Stimulated activated CD4-positive, alpha-beta T cell treated with anti-CD3 and anti-CD28 coated beads, Interleukin-15, amount 100 ng/mL, for 48 hours (primary cell): ENCODE data around the gene POLR3E.
"Not testable (repeated sequence)": the region's sequence is repeated elsewhere in the genome, so short reads cannot be mapped to it uniquely, and the experiment has no call there.

ENCODE experiments used
- DNase-seq, 2 donors: peaks; one replicate each; pipeline ENCODE4 v3.0.0-alpha.2; 2020; ENCODE audit warnings: low read depth in 2 of 2

The POLR3E gene

DNA sequence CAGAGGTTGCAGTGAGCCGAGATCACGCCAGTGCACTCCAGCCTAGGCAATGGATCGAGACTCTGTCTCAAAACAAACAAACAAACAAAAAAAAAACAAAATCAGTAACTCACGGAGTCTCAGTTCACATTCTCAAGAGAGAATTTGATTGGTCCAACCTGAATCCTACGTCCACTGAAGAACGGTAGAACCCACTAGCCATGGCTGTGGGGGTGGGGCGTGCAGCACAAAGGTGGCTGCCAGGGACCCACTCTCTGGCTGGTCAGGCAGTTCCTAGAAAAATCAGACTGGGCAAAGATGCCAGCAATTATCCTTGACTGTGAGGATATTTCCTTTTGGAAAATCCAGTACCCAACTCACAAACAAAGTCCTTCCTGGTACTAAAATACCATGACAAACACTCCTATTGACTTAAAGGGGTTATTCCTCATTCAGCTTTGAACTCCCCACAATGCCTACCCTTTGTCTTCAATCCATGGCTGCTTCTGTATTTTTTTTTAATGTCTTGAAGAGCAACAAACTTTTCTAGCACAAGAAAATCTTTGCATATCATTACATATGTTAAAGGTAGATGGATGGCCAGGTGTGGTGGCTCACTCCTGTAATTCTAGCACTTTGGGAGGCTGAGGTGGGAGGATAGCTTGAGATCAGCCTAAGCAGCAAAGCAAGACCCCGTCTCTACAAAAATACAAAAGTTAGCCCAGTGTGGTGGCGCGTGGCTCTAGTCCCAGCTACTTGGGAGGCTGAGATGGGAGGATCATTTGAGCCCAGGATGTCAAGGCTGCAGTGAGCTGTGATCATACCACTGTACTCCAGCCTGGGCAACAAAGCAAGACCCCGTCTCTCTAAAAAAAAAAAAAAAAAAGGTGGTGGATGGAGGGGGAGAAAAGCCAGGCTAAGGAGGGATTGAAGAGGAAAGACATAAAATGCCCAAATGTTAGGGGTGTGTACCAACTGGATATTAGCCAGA lies 3.8 kb upstream of the POLR3E start:
- no peak for DNase-seq

DNA sequence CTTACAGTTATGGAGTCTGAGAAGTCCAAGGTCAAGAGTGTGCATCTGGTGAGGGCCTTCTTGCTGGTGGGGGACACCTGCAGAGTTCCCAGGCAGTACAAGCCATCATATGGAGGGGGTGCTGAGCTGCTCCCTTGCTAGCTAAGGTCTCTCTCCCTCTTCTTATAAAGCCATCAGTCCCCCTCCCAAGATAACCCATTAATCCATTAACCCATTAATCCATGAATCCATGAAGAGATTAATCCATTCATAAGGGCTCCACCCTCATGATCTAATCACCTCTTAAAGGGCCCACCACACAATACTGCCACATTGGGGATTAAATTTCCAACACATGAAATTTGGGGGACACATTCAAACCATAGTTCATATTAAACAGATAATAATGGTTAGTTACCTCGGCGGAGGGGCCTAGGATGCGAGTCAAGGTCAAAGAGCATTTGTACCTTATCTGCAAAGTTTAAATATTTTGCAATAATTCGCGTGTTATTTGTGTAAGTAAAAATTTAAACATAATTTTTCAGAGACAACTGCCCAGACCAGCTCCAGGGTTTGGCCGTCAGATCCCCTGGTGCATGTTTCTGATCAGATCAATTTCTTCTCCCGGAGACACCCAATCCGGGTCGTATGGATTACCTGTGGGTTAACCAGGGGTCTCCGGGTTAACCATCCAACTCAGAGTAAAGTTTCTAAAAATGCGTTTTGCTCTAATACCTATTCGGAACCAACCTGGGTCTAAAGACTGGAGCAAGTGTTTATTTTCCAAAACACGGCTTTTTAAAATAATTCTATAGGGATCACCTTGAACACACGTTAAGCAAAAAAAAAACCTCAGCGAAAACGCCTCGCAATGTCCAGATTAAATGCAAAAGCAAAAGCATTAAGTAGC lies 740 bp upstream of the POLR3E start:
- DNase-seq, result no peak

DNA sequence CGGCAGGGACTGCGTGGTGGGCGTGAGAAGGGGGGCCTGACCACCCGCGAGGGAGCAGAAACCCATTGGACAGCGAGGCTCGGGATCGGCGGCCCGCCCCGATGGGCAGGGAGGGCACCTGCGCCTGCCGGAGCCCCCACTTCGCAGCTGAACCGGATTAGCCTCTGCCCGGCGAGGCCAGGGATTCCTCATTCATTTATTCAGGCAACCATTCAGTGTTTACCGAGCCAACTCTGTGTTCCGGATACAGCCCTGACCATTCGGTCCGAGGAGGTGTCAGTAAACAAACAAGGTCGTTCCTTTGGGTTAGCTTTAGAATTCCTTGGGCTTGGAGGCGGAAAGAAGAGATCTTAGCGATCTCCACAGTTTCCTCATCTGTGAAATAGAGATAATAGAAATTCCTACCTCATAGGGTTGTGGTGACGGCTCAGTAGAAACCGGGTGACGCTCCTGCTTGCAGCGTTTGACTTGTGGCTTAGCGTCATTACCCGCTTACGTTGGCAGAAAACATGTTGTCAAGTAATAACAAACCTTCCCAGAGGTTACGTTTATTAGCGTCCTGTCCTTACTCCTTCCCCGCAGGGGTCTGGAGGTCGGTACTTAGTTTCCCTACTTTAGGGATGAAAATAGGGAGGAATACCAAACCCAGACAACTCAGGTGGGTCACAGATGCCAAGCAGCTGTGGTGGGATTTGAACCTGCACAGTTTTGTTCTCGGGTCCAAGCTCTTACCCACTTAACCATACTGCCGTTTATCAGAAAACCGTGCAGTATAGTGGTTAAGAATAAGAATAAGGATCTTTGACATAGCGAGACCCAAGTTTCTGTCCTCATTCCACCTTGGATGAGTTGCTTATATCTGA lies 893 bp downstream of the POLR3E start:
- DNase-seq, result peak; percentile 72

DNA sequence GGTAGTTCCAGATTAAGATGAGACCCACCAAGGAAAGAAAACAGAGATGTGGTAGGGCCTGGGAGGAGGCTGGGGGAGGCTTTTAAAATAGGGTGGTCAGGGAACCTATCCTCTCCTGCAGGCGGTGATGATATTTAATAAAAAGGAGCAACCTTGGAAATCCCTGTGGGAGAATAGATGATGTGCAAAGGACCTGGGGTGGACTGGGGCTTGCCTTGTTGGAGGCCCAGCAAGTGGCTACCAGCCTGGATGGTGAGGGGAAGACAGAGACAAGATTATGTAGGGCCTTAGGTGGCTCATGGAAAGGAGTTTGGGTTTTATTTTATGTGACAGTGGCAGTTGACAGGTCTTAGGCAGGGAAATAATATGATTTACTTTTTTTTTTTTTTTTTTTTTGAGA lies 1.8 kb downstream of the POLR3E start:
- DNase-seq, result no peak

DNA sequence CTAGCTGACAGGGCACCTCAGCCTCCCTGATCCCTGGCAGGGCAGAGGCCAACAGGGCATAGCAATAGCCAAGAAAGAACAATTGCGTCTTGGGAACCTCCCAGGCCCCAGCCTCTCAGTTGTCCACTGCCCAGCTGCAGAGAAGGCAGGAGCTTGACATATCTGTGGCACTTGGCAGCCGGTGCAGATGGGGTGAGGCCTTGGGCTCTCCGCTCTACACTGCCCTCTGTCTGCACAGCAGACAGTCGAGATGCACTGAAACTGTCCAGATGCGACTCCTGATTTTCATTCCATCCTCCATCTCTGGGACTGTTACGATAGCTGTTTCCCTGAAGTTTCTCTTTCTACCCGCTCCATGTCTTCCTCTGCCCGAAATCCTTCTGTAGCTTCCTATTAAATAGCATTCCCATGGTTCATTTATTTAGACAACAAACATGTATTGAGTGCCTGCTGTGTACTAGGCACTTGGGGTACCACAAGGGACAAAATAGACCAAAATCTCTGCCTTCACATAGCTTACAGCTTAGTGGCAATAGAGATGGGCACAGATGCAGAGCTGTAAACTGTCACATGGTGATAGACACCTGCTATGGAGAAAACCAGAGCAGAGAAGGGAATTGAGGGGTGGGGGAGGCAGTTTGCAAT lies 3.3 kb downstream of the POLR3E start:
- DNase-seq, result no peak

DNA sequence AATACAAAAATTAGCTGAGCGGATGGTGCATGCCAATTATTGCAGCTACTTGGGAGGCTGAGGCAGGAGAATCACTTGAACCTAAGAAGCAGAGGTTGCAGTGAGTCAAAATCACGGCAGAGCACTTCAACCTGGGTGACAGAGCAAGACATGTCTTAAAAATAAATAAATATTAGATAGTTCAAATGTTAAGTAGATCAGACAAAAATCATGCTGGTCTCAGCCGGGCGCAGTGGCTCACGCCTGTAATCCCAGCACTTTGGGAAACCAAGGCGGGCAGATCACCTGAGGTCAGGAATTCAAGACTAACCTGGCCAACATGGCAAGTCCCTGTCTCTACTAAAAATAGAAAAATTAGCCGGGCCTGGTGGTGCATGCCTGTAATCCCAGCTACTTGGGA lies 4.2 kb downstream of the POLR3E start:
- DNase-seq, result not testable (repeated sequence)

DNA sequence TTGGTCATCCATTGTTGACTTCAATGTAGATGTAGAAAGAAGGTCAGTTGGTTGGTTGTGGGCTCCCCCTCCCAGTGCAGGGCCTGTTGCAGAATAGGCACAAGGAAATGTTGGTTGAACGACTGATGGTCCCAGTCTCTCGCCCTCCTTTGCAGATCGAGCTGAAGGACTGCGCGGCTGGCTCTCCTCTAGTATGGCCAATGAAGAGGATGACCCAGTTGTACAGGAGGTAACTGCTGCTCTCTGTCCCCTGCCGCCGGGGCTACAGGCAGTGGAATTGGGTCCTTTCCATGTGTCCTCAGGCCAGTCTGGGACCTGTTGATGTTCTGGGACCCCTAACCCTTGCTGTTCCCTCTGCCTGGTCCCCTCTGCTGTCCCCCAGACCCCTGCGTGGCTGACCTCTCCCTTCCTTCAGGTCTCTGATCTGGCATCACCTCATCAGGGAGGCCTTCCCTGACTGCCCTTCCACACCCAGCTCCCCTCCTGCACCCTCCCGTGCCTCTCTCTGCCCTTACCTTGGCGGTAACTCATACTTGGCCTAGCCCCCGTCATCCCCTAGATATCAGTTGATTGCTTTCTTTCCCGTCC lies 5.7 kb downstream of the POLR3E start:
- no peak for DNase-seq

DNA sequence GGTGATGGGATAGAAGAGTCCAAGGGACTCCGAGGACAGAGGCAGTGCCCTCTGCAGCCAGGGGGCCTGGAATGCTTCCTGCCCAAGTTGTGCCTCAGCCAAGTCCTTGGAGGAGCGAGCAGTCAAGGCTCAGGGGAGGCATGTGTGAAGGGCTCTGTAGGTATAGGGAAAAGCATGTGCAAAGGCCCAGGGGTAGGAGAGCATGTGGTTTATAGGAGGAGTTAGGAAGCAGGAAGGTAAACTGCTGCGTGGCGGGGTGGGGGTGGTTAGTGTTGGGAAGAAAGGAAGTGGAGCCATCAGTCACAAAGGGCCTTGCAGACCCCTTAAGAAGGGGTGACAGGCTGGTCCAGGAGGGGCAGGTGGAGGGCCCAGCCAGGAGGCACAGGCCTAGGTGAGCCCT lies 7.2 kb downstream of the POLR3E start:
- DNase-seq, result no peak

DNA sequence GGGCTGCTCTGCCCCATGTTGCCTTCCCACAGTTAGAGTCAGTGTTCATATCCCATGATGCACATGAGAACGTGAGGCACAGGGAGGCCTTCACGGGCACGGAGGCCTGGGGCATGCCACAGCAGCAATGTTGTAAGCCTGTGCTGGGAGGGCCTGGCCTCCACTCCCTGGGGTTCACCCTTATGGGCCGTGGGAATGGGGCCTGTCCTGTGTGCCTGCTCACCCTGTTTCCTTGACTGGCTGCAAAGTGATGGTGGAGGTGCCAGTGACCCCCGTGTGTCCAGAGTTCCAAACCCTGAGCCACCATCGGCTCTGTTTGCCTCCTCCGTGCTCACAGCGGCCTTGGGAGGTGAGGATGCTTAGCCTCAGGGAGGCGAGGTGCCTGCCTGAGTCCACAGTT lies 9.6 kb downstream of the POLR3E start:
- no peak for DNase-seq

DNA sequence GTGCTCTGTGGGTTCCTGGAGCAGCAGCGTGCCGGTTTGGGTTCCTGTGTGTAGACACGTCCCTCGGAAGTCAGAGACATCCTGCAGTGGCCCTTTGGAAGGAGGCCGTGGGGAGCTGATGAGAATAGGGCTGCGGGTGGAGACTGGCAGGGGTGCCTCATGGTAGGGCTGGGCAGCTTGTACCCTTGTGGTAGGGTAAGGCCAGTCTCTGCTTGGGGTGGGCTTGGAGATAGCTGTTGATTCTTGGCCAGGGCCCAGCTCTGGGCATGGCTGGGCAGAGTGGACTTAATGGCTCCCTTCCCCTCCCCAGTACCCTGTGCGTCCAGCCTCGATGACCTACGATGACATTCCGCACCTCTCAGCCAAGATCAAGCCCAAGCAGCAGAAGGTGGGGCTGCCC lies 10.6 kb downstream of the POLR3E start:
- no peak for DNase-seq

DNA sequence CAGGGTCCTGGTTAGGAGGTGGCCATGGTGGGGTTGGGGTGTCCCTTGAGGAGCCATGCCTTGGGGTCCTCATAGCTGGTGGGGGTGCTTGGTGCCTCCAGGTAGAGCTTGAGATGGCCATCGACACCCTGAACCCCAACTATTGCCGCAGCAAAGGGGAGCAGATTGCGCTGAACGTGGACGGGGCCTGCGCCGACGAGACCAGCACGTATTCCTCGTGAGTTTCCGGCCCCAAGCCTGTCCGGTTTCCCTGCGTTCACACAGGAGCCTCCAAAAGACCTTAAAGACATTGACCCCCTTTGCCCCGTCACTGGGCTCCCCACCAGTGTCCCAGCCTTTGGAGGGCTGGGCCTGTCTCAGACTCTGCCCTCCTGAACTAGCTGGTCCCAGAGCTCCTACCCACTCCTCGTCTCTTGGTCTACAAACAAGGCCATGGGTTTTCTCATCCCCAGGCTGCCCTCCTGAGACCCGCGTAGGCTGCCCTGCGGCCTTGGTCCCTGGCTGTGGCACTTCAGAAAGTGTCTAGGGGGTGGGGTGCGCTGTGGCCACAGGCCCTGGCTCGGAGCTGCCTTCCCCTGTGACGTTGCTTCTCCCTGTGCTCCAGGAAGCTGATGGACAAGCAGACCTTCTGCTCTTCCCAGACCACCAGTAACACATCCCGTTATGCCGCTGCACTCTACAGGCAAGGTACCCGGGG lies 11.8 kb downstream of the POLR3E start:
- no peak for DNase-seq

DNA sequence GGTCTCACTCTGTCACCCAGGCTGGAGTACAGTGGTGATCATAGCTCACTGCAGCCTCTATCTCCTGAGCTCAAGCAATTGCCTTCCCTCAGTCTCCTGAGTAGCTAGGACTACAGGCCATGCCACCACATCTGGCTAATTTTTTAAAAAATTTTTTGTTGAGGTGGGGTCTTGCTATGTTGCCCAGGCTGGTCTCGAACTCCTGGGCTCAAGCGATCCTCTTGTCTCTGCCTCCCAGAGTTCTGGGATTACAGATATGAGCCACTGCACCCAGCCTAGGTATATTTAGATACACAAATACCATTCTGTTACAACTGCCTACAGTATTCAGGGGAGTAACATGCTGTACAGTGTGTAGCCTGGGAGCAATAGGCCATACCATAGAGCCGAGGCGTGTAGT lies 14.3 kb downstream of the POLR3E start:
- DNase-seq, result no peak

DNA sequence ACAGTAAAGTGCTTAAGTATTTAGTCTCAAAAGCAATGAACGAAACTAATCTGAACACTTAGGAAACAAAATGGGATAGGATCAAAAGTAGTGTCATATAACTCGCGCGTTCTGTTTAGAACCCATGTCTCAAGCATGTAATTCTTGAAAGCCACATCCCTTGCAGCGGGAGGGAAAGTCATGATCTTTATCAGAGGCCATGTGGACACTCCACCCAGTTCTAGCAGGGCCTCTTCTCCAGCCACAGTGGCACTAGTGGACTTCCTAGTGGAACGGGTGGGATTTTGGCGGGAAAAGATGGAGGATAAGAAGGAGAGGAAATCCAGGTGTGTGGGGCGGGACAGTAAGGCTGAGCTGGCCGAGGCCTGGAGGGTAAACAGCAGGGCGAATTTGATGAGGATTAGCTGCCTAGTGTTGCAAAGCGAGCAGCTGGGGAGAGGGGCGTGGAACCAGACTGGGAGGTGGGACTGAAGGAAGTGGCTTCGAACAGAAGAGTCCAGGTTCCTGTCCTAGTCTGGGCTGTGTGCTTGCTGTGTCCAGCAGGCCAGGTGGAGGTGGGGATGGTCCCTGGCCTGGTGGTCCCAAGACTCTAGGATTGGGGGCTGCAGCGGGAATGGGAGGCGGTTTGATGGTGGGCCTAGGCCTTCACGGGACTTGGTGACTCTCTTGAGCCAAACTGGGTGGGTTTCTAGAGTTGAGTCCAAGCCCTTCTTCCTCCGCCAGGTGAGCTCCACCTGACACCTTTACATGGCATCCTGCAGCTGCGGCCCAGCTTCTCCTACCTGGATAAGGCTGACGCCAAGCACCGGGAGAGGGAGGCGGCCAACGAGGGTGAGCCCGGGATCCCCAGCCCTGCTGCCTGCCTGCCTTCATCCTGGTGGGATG lies 15.9 kb downstream of the POLR3E start:
- DNase-seq, result no peak

DNA sequence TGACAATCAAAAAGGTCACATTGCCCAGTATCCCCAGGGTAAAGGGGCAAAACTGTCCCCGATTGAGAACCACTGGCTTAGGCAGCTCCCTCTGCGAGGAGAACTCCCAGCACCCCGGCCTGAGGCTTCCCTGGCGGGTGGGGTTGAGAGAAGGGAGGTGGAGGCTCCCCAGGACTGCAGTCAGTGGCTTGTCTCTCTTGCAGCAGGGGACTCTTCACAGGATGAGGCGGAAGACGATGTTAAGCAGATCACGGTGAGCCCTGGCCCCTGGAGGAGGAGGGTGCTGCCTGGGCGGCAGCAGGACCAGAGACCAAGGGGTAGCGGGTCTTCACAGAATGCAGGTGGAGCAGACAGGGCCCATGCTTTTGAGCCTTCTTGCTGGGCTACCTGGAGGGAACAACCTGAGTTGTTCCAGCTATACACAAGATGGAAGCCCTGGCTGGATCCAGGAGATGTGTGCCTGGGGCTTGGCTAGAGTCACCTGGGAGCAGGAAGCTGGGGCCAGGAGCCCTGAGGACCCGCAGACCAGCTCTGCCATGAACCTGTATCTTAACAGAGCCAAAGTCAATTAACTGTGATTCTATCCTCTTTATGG lies 16.8 kb downstream of the POLR3E start:
- no peak for DNase-seq

DNA sequence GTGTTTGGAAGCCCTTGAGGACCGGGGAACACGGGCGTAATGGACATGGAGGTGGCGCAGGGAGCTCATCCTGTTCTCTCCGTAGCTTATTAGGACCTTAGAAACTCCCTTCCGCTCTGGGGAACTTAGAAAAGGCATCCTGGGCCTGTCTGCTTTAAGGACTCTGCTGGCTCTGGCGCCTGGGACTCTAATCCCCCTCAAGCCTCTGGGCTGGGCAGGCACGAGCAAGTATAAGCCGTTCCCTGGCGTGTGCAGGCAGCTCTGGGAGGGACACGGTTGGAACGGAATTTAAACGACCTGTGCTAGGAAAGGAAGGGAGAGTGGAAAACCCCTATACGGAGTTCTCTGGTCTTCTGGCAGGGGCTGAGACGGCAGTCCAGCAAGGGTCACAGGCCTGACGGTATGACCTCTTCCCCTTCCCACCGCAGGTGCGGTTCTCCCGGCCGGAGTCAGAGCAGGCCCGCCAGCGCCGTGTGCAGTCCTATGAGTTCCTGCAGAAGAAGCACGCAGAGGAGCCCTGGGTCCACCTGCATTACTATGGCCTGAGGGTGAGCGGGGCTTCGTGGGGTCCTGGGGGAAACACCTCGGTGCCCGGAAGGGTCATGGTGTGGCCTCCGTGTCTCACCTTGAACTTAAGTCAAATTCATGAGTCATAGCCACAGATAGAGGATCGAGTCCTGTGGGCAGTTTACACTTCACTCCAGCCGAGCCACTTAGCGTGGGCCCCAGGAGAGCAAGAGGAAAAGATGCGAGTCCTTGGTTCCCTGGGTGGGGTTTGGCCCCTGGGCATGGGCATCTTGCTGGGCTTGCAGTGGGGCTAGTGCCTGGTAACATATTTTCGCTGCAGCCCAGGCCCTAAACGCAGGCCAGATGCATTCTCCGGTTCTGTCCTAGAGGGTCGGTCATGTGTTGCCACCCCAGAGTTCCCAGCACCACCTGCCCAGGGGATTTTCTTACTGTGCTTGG lies 17.7 kb downstream of the POLR3E start:
- DNase-seq, result no peak

DNA sequence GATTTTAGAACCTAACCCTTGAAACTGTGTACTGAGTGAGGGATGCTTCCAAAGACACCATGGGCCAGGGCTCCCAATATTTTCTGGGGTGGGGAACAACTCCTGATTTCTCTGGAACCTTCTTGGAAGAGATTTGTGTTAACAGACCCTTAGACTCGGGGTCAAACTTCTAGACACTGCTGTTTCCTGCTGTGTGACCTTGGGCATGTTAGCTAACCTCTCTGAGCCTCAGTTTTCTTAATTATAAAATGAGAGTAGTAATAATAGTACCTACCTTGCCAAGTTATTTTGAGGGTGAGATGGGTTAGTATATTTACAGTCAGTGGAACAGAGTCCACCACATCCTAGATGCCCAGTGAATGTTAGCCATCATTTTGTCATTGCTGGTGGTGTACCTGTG lies 18.8 kb downstream of the POLR3E start:
- no peak for DNase-seq

DNA sequence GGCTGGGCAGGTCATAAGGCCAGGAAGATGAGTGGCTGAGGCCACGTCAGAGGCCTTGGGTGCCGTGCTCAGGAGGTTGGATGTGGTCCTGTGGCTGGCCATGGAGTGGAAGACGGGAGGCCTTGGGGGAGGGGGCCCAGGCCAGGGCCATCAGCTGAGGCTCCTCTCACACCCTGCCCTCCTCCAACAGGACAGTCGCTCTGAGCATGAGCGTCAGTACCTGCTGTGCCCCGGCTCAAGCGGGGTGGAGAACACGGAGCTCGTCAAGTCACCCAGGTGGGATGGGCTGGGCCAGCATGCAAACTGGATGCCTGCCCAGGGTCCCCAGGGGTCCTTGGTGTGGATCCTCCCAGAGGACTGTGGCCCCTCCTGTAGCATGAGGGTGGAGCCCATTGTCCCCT lies 19.2 kb downstream of the POLR3E start:
- DNase-seq, result no peak
